Uterus (tissue), 2 donors: ENCODE measurements around the gene ADARB1.

Experiments
- CTCF ChIP-seq, 4 experiments: fragments of 200-600 bp in 2 of 4; fragments of 450-650 bp in 2 of 4; sonication (generic) in 2 of 4; IDR thresholded peaks; one replicate each; pipeline ENCODE4 v1.5.1; 2016 to 2019; ENCODE audit warnings: antibody characterized with exemption in 4 of 4, mild to moderate bottlenecking in 2 of 4, moderate library complexity in 1 of 4
- POLR2A ChIP-seq, 2 donors: fragments of 450-650 bp; IDR thresholded peaks; one replicate each; pipeline ENCODE4 v1.6.1; 2016; ENCODE audit warnings: antibody characterized with exemption in 2 of 2, mild to moderate bottlenecking in 1 of 2, moderate library complexity in 1 of 2

- TF ChIP-seq CTCF (IDR thresholded peaks at IDR 0.05): no peak
- TF ChIP-seq POLR2A (IDR thresholded peaks at IDR 0.05): no peak
Measured at GRCh38 chr21:45196620-45197019, 122.2 kb downstream of the ADARB1 start.
